Upper lobe of right lung (tissue), 1 donor: ENCODE data around the gene PCNX2. TPM values are rescaled to one million over a fixed set of nuclear protein-coding genes. Genes with fewer than 3 reads are reported as not detected.

Source experiments
- ATAC-seq: fragments of 200-7000 bp; cut with Tn5 transposase; one replicate; pipeline ENCODE4 v1.9.1; 2020; ENCODE audit warnings: mild to moderate bottlenecking, moderate library complexity
- DNase-seq: peaks from one replicate; pipeline ENCODE4 v3.0.0-alpha.2; 2020
- H3K27ac ChIP-seq: fragments of 200-600 bp; one replicate; pipeline ENCODE4 v1.8.0; 2022
- H3K27me3 ChIP-seq: fragments of 200-600 bp; one replicate; pipeline ENCODE4 v1.8.0; 2022; ENCODE audit warnings: mild to moderate bottlenecking
- H3K36me3 ChIP-seq: fragments of 200-600 bp; one replicate; pipeline ENCODE4 v1.8.0; 2022
- H3K4me1 ChIP-seq: fragments of 200-600 bp; one replicate; pipeline ENCODE4 v1.8.0; 2022
- H3K4me3 ChIP-seq: fragments of 200-600 bp; one replicate; pipeline ENCODE4 v1.8.0; 2022; ENCODE audit warnings: mild to moderate bottlenecking
- H3K9me3 ChIP-seq: fragments of 200-600 bp; one replicate; pipeline ENCODE4 v1.8.0; 2022
- CTCF ChIP-seq: fragments of 200-600 bp; IDR thresholded peaks from one replicate; pipeline ENCODE4 v1.8.0; 2022; ENCODE audit warnings: antibody characterized with exemption
- intact Hi-C: fragments of 100-400 bp; cut with DNase I; formaldehyde crosslinking; loops from one replicate; pipeline ENCODE4 v1.11.0; 2022
- total RNA-seq: library from RNA; stranded (reverse); fragmentation: NEBNext Ultra II Directional; extraction: Animal tissue kit (Norgen Biotek cat#: 25700); gene quantifications from one replicate; pipeline ENCODE4 v1.2.1, GENCODE V29; 2021
- donor health status: DM: no; HTN: yes; CAD: no; lungs with severe emphysema.

The PCNX2 gene
- total RNA-seq, 1 donor from 2014 or later, result 6.8 TPM

GRCh38 chr1:233268389-233269022 lies 27.0 kb downstream of the PCNX2 start:
- Histone ChIP-seq H3K36me3 (no peaks in the 10 kb centered on the region), H3K4me3 (no peak overlapping the region), H3K27ac (no peak overlapping the region), H3K27me3 (no peaks in the 10 kb centered on the region), H3K4me1 (no peaks in the 10 kb centered on the region), H3K9me3 (no peaks in the 10 kb centered on the region)
- no peak for TF ChIP-seq CTCF
- intact Hi-C loops, result no loop called here
- ATAC-seq (no peak), DNase-seq (no peak)

- no peak overlapping the region for H3K4me3 ChIP-seq
- ATAC-seq, result no peak
- TF ChIP-seq CTCF, result no peak
- H3K27me3 ChIP-seq, result no peaks in the 10 kb centered on the region
- peaks cover 15% of the 10 kb centered on the region for H3K36me3 ChIP-seq
- no peak for DNase-seq
- no peaks in the 10 kb centered on the region for H3K4me1 ChIP-seq
- intact Hi-C loops, result no loop called here
- no peak overlapping the region for H3K27ac ChIP-seq
- H3K9me3 ChIP-seq, result no peaks in the 10 kb centered on the region
Measured at GRCh38 chr1:233261695-233262094, 33.8 kb downstream of the PCNX2 start.

- DNase-seq, result no peak
- H3K4me1 ChIP-seq, result no peaks in the 10 kb centered on the region
- H3K36me3 ChIP-seq, result peaks cover 15% of the 10 kb centered on the region
- H3K9me3 ChIP-seq, result no peaks in the 10 kb centered on the region
- TF ChIP-seq CTCF, result no peak
- no peak overlapping the region for H3K27ac ChIP-seq
- H3K4me3 ChIP-seq, result no peak overlapping the region
- no peaks in the 10 kb centered on the region for H3K27me3 ChIP-seq
- no peak for ATAC-seq
- intact Hi-C loops, result no loop called here
Measured at GRCh38 chr1:233261206-233261605, 34.3 kb downstream of the PCNX2 start.

- no peak for ATAC-seq
- TF ChIP-seq CTCF, result no peak
Measured at GRCh38 chr1:233257786-233258185, 37.7 kb downstream of the PCNX2 start.

GRCh38 chr1:233256789-233257188 lies 38.7 kb downstream of the PCNX2 start:
- Histone ChIP-seq H3K27ac (no peak overlapping the region), H3K9me3 (no peaks in the 10 kb centered on the region), H3K36me3 (peaks cover 15% of the 10 kb centered on the region), H3K4me3 (no peak overlapping the region), H3K4me1 (no peaks in the 10 kb centered on the region), H3K27me3 (no peaks in the 10 kb centered on the region)
- DNase-seq (no peak), ATAC-seq (no peak)
- intact Hi-C loops, result no loop called here
- TF ChIP-seq CTCF, result no peak

More at GRCh38 chr1:233257786-233258185, 37.7 kb downstream of the PCNX2 start:
- Histone ChIP-seq H3K4me3 (no peak overlapping the region), H3K9me3 (no peaks in the 10 kb centered on the region), H3K36me3 (peaks cover 15% of the 10 kb centered on the region), H3K4me1 (no peaks in the 10 kb centered on the region), H3K27me3 (no peaks in the 10 kb centered on the region), H3K27ac (no peak overlapping the region)
- DNase-seq, result no peak
- intact Hi-C loops, result no loop called here

GRCh38 chr1:233256191-233256590 lies 39.3 kb downstream of the PCNX2 start:
- no peak for TF ChIP-seq CTCF
- no peak overlapping the region for H3K27ac ChIP-seq
- H3K36me3 ChIP-seq, result peaks cover 15% of the 10 kb centered on the region
- H3K4me3 ChIP-seq, result no peak overlapping the region
- no peaks in the 10 kb centered on the region for H3K4me1 ChIP-seq
- no peaks in the 10 kb centered on the region for H3K27me3 ChIP-seq
- H3K9me3 ChIP-seq, result no peaks in the 10 kb centered on the region
- ATAC-seq, result no peak
- intact Hi-C loops, result no loop called here
- DNase-seq, result no peak
